IMR-90 (cell line): ENCODE measurements around the gene GNB5. TPM values are rescaled to one million over a fixed set of nuclear protein-coding genes. Genes with fewer than 3 reads are reported as not detected.

Experiments
- ATAC-seq: fragments of 200-7000 bp; cut with Tn5 transposase; 2 replicates; pipeline ENCODE4 v1.9.1; 2020; ENCODE audit warnings: low read depth, mild to moderate bottlenecking, moderate library complexity
- BruUV-seq: library from RNA; stranded (reverse); fragments of 400-500 nt; replicated peaks from 2 replicates; lab custom pipeline; 2021; lab: Mats Ljungman, UMichigan
- CTCF ChIA-PET: fragments of 300-600 bp; formaldehyde crosslinking; extraction: SDS; loops from one replicate; lab custom pipeline; 2021; ENCODE audit warnings: antibody characterized with exemption; lab: Yijun Ruan, JAX
- POLR2A ChIA-PET: fragments of 300-600 bp; sonication (Branson Sonifier 250); formaldehyde crosslinking; loops from one replicate; lab custom pipeline; 2022; ENCODE audit warnings: antibody characterized with exemption; ENCODE audit not compliant: unreplicated experiment; lab: Charles Lee
- DNase-seq: peaks from one replicate; pipeline ENCODE4 v3.0.0; 2013
- H2AFZ ChIP-seq: replicated peaks from 2 replicates; pipeline ENCODE3; 2013; ENCODE audit warnings: low read length, mild to moderate bottlenecking; ENCODE audit not compliant: poor library complexity
- H2AK5ac ChIP-seq: 2 replicates; pipeline ENCODE4 v1.6.1; 2013; ENCODE audit warnings: low read depth, low read length, inconsistent platforms
- H2AK9ac ChIP-seq: replicated peaks from 2 replicates; pipeline ENCODE3; 2013; ENCODE audit warnings: mild to moderate bottlenecking, low read depth, low read length, moderate library complexity; ENCODE audit not compliant: poor library complexity
- H2BK120ac ChIP-seq: 2 replicates; pipeline ENCODE4 v1.6.1; 2013; ENCODE audit warnings: low read depth, low read length, inconsistent platforms
- H2BK15ac ChIP-seq: 3 replicates; pipeline ENCODE4 v1.6.1; 2013; ENCODE audit warnings: low read depth, low read length, inconsistent platforms
- H2BK20ac ChIP-seq: 2 replicates; pipeline ENCODE4 v1.6.1; 2013; ENCODE audit warnings: low read depth, mild to moderate bottlenecking, inconsistent platforms, low read length, moderate library complexity
- H2BK5ac ChIP-seq: 2 replicates; pipeline ENCODE4 v1.6.1; 2013; ENCODE audit warnings: mild to moderate bottlenecking, low read depth, low read length, inconsistent platforms; ENCODE audit not compliant: poor library complexity, severe bottlenecking
- H3K14ac ChIP-seq: replicated peaks from 2 replicates; pipeline ENCODE4 v1.6.1; 2013; ENCODE audit warnings: low read depth, low read length, inconsistent platforms
- H3K18ac ChIP-seq: 2 replicates; pipeline ENCODE4 v1.6.1; 2013; ENCODE audit warnings: low read depth, low read length, control low read depth
- H3K23ac ChIP-seq: 2 replicates; pipeline ENCODE4 v1.6.1; 2013; ENCODE audit warnings: low read depth, low read length, inconsistent platforms
- H3K27ac ChIP-seq: 2 replicates; pipeline ENCODE4 v1.5.1; 2013; ENCODE audit warnings: mild to moderate bottlenecking, control low read depth, low read length; ENCODE audit not compliant: insufficient read depth
- H3K27me3 ChIP-seq: 2 replicates; pipeline ENCODE4 v1.6.1; 2013; ENCODE audit warnings: low read length; ENCODE audit not compliant: control insufficient read depth, insufficient read depth
- H3K36me3 ChIP-seq: 2 replicates; pipeline ENCODE4 v1.6.1; 2013; ENCODE audit warnings: low read length, mixed read lengths; ENCODE audit not compliant: control insufficient read depth, insufficient read depth
- H3K4ac ChIP-seq: 2 replicates; pipeline ENCODE4 v1.6.1; 2013; ENCODE audit warnings: low read depth, low read length, inconsistent platforms
- H3K4me1 ChIP-seq: 2 replicates; pipeline ENCODE4 v1.6.1; 2013; ENCODE audit warnings: low read length, mixed read lengths; ENCODE audit not compliant: control insufficient read depth, insufficient read depth
- H3K4me2 ChIP-seq: 2 replicates; pipeline ENCODE4 v1.6.1; 2013; ENCODE audit warnings: low read depth, mild to moderate bottlenecking, control low read depth, low read length, moderate library complexity
- H3K4me3 ChIP-seq: 2 replicates; pipeline ENCODE4 v1.5.1; 2013; ENCODE audit warnings: low read depth, mild to moderate bottlenecking, control low read depth, low read length, moderate library complexity; ENCODE audit not compliant: insufficient read depth
- H3K56ac ChIP-seq: 2 replicates; pipeline ENCODE4 v1.6.1; 2013; ENCODE audit warnings: low read length, inconsistent platforms; ENCODE audit not compliant: insufficient read depth; ENCODE audit errors: extremely low read depth
- H3K79me1 ChIP-seq, 2 experiments: 2 replicates each; pipeline ENCODE4 v1.6.1; 2013; ENCODE audit warnings: low read length in 2 of 2, inconsistent platforms in 1 of 2, low read depth in 1 of 2
- H3K9ac ChIP-seq: 2 replicates; pipeline ENCODE4 v1.6.1; 2013; ENCODE audit warnings: low read depth, low read length, control low read depth
- H3K9me1 ChIP-seq: 2 replicates; pipeline ENCODE4 v1.6.1; 2013; ENCODE audit warnings: low read length, inconsistent platforms; ENCODE audit not compliant: insufficient read depth
- H3K9me3 ChIP-seq: 2 replicates; pipeline ENCODE4 v1.6.1; 2013; ENCODE audit warnings: low read length; ENCODE audit not compliant: control insufficient read depth, insufficient read depth
- H4K20me1 ChIP-seq: 2 replicates; pipeline ENCODE4 v1.6.1; 2013; ENCODE audit warnings: low read length, inconsistent platforms; ENCODE audit not compliant: insufficient read depth
- H4K5ac ChIP-seq: 2 replicates; pipeline ENCODE4 v1.6.1; 2013; ENCODE audit warnings: mild to moderate bottlenecking, low read depth, low read length, control low read depth
- H4K8ac ChIP-seq, 2 experiments: 2 replicates each; pipeline ENCODE4 v1.6.1; 2013; ENCODE audit warnings: low read depth in 2 of 2, low read length in 2 of 2, control low read depth in 1 of 2, inconsistent platforms in 1 of 2
- H4K91ac ChIP-seq: 2 replicates; pipeline ENCODE4 v1.6.1; 2013; ENCODE audit warnings: low read depth, low read length, inconsistent platforms; ENCODE audit not compliant: insufficient read depth
- BHLHE40 ChIP-seq: fragments of 150-350 bp; IDR thresholded peaks from 2 replicates; pipeline ENCODE4 v1.6.1; 2016; ENCODE audit warnings: mild to moderate bottlenecking, low read depth, low read length
- CEBPB ChIP-seq: IDR thresholded peaks from 2 replicates; pipeline ENCODE4 v1.6.1; 2012; ENCODE audit warnings: low read depth, low read length, improper control_type of control experiment
- CHD1 ChIP-seq: IDR thresholded peaks from 2 replicates; pipeline ENCODE4 v1.6.1; 2012; ENCODE audit warnings: low read depth, low read length, improper control_type of control experiment
- FOS ChIP-seq: fragments of 150-350 bp; IDR thresholded peaks from 2 replicates; pipeline ENCODE4 v1.6.1; 2016; ENCODE audit warnings: low read depth, low read length
- MAFK ChIP-seq: IDR thresholded peaks from 2 replicates; pipeline ENCODE4 v1.6.1; 2012; ENCODE audit warnings: low read depth, low read length, improper control_type of control experiment
- MAZ ChIP-seq: IDR thresholded peaks from 2 replicates; pipeline ENCODE4 v1.6.1; 2012; ENCODE audit warnings: low read depth, mild to moderate bottlenecking, low read length, improper control_type of control experiment, moderate library complexity, borderline replicate concordance
- MXI1 ChIP-seq: IDR thresholded peaks from 2 replicates; pipeline ENCODE4 v1.6.1; 2012; ENCODE audit warnings: low read depth, mild to moderate bottlenecking, low read length, moderate library complexity, borderline replicate concordance
- NFE2L2 ChIP-seq: fragments of 150-350 bp; IDR thresholded peaks from 2 replicates; pipeline ENCODE4 v1.6.1; 2016; ENCODE audit warnings: low read depth, mild to moderate bottlenecking, low read length
- POLR2A ChIP-seq: IDR thresholded peaks from 2 replicates; pipeline ENCODE4 v1.6.1; 2012; ENCODE audit warnings: mild to moderate bottlenecking, low read depth, low read length
- RAD21 ChIP-seq: IDR thresholded peaks from 2 replicates; pipeline ENCODE4 v1.6.1; 2012; ENCODE audit warnings: low read length, improper control_type of control experiment
- RCOR1 ChIP-seq: IDR thresholded peaks from 2 replicates; pipeline ENCODE4 v1.6.1; 2012; ENCODE audit warnings: mild to moderate bottlenecking, low read length, improper control_type of control experiment; ENCODE audit not compliant: insufficient replicate concordance
- RFX5 ChIP-seq: IDR thresholded peaks from 2 replicates; pipeline ENCODE4 v1.8.0; 2012; ENCODE audit warnings: low read depth, mild to moderate bottlenecking, low read length, moderate library complexity
- SMC3 ChIP-seq: fragments of 150-350 bp; IDR thresholded peaks from 2 replicates; pipeline ENCODE4 v1.6.1; 2016; ENCODE audit warnings: low read depth, mild to moderate bottlenecking, antibody characterized with exemption, low read length, moderate library complexity
- WGBS, 2 experiments: methylation state at CpG; one replicate each; pipeline versions ENCODE4 v1.1.5 to v1.1.7; 2013; ENCODE audit warnings: missing lambda C conversion rate in 2 of 2; ENCODE audit not compliant: insufficient read length in 1 of 2; ENCODE audit errors: extremely low coverage in 2 of 2; 5-methylcytosine and 5-hydroxymethylcytosine counted together
- dilution Hi-C: fragments of 300-500 bp; cut with HindIII; formaldehyde crosslinking; loops from one replicate; pipeline ENCODE4 v1.14.3; 2018; ENCODE audit warnings: low sequenced_read_pairs; ENCODE audit not compliant: unreplicated experiment
- in situ Hi-C: fragments of 300-500 bp; cut with MboI; formaldehyde crosslinking; loops from 3 replicates; pipeline ENCODE4 v1.14.3; 2019; ENCODE audit warnings: low sequenced_read_pairs, inconsistent platforms, mixed read lengths
- intact Hi-C: fragments of 100-400 bp; cut with micrococcal nuclease; formaldehyde crosslinking; loops from 2 replicates; pipeline ENCODE4 v1.10.0; 2022
- polyA plus RNA-seq, 3 experiments: library from polyadenylated mRNA; depleted of rRNA; stranded (reverse); fragments of >200 nt; gene quantifications; 2 replicates each; pipeline ENCODE4 v1.2.3, GENCODE V29; 2012; ENCODE audit warnings: low replicate concordance in 1 of 3
- total RNA-seq: library from RNA; depleted of rRNA; stranded (reverse); fragments of >200 nt; gene quantifications from 2 replicates; pipeline ENCODE4 v1.2.3, GENCODE V29; 2012
- TF ChIP-seq, protein P1 (sequence below): fragments of 150-350 bp; IDR thresholded peaks from 2 replicates; pipeline ENCODE4 v1.6.1; 2016; ENCODE audit warnings: low read depth, mild to moderate bottlenecking, low read length, moderate library complexity, borderline replicate concordance
- TF ChIP-seq, protein P2 (sequence below): conservative IDR thresholded peaks from 2 replicates; pipeline ENCODE4 v1.5.1; 2012; ENCODE audit warnings: mild to moderate bottlenecking, low read depth, low read length, improper control_type of control experiment
- TF ChIP-seq, protein P3 (sequence below): fragments of 150-350 bp; IDR thresholded peaks from 2 replicates; pipeline ENCODE4 v1.6.1; 2017; ENCODE audit warnings: mild to moderate bottlenecking, antibody characterized with exemption, low read length, low read depth

GNB5 gene
- total and polyA plus RNA-seq, 2 of the 4 experiments (the other 2 are of a cell fraction), result 27.7 to 33.2 TPM

DNA sequence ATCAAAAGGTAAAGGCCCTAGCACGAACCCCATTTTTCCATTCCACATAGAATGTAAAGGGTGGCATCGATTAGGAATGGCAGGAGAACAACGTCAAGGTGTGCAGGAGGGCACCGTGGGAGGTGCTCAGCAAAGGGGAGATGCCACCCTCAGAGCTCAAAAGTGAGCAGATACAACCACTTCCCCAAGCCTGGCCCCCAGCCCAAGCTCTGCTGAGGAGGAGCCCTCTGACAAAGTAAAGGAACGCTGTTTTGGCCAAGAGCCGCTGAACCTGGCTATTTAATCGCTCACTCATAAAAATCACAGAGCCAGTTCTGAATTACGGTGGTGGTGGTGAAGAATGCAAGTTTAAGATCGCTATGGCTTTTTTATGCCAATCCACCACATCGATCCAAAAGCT, 12.4 kb downstream of the GNB5 start:
- Histone ChIP-seq H3K14ac (peak overlapping the region; percentile 53), H4K91ac (0 out of 2 replicates have a peak overlapping the region, but pooled peaks have one; percentile 4), H2AK9ac (peak overlapping the region; percentile 47), H3K4me2 (peak overlapping the region; percentile 80), H4K20me1 (no peaks in the 10 kb centered on the region), H3K23ac (peak overlapping the region; percentile 32), H2AFZ (peak overlapping the region; percentile 86), H3K4me1 (peaks cover 2% of the 10 kb centered on the region; the same call in 1 of the 2 replicates), H3K9me3 (no peaks in the 10 kb centered on the region), H3K9me1 (no peaks in the 10 kb centered on the region), H2BK20ac (0 out of 2 replicates have a peak overlapping the region, but pooled peaks have one; percentile 2), H3K79me1 (peaks cover 15 to 32% of the 10 kb centered on the region in 2 experiments; a peak in 3 of 4 replicates), H3K18ac (peak overlapping the region; percentile 46; the same call in 1 of the 2 replicates), H3K4me3 (peak overlapping the region; percentile 97), H2BK5ac (no peak overlapping the region), H2BK15ac (no peak overlapping the region; the same call in 2 of the 3 replicates), H3K9ac (peak overlapping the region; percentile 82), H2AK5ac (0 out of 2 replicates have a peak overlapping the region, but pooled peaks have one; percentile 5), H4K8ac (peak overlapping the region; percentile 64 to 78; a peak in 2 of 4 replicates), H3K56ac (peak overlapping the region; percentile 76), H4K5ac (peak overlapping the region; percentile 69), H3K27me3 (no peaks in the 10 kb centered on the region; the same call in 1 of the 2 replicates), H3K4ac (peak overlapping the region; percentile 52), H3K36me3 (no peaks in the 10 kb centered on the region), H3K27ac (peak overlapping the region; percentile 38), H2BK120ac (peak overlapping the region; percentile 9; the same call in 1 of the 2 replicates)
- TF ChIP-seq, protein P1, sequence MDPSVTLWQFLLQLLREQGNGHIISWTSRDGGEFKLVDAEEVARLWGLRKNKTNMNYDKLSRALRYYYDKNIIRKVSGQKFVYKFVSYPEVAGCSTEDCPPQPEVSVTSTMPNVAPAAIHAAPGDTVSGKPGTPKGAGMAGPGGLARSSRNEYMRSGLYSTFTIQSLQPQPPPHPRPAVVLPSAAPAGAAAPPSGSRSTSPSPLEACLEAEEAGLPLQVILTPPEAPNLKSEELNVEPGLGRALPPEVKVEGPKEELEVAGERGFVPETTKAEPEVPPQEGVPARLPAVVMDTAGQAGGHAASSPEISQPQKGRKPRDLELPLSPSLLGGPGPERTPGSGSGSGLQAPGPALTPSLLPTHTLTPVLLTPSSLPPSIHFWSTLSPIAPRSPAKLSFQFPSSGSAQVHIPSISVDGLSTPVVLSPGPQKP, result no peak
- TF ChIP-seq RFX5 (no peak), MXI1 (no peak), RAD21 (no peak), SMC3 (no peak), RCOR1 (no peak), CHD1 (no peak), FOS (no peak), POLR2A (no peak), MAFK (no peak), BHLHE40 (no peak), CEBPB (no peak), NFE2L2 (no peak), MAZ (no peak)
- TF ChIP-seq, protein P2, sequence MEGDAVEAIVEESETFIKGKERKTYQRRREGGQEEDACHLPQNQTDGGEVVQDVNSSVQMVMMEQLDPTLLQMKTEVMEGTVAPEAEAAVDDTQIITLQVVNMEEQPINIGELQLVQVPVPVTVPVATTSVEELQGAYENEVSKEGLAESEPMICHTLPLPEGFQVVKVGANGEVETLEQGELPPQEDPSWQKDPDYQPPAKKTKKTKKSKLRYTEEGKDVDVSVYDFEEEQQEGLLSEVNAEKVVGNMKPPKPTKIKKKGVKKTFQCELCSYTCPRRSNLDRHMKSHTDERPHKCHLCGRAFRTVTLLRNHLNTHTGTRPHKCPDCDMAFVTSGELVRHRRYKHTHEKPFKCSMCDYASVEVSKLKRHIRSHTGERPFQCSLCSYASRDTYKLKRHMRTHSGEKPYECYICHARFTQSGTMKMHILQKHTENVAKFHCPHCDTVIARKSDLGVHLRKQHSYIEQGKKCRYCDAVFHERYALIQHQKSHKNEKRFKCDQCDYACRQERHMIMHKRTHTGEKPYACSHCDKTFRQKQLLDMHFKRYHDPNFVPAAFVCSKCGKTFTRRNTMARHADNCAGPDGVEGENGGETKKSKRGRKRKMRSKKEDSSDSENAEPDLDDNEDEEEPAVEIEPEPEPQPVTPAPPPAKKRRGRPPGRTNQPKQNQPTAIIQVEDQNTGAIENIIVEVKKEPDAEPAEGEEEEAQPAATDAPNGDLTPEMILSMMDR, result no peak
- TF ChIP-seq, protein P3, sequence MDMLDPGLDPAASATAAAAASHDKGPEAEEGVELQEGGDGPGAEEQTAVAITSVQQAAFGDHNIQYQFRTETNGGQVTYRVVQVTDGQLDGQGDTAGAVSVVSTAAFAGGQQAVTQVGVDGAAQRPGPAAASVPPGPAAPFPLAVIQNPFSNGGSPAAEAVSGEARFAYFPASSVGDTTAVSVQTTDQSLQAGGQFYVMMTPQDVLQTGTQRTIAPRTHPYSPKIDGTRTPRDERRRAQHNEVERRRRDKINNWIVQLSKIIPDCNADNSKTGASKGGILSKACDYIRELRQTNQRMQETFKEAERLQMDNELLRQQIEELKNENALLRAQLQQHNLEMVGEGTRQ, result no peak
- dilution Hi-C loops (no loop called here), in situ Hi-C loops (no loop called here), intact Hi-C loops (no loop called here)
- no peak for ATAC-seq
- BruUV-seq, result no TSS peak
- no peak for DNase-seq
- ChIA-PET POLR2A (interaction anchor here (0.9 kb wide), 1 partner anchor 55 kb away, joined by 3 read pairs; no protein-coding TSS in a partner anchor), CTCF (interaction anchor here (0.5 to 1.7 kb wide), 3 partner anchors 29 to 222 kb away, joined by 3 to 4 read pairs (median 3); no protein-coding TSS in a partner anchor)
- no CpG with 5 or more reads among the region's 10 CpGs for WGBS, 2 experiments
